Parathyroid adenoma (tissue), 2 donors: ENCODE data around the gene AP2A2.

Experiments
- H2AFZ ChIP-seq: fragments of 300-600 bp; sonication (generic); one replicate; pipeline ENCODE4 v1.7.0; 2017; ENCODE audit warnings: antibody characterized with exemption, mild to moderate bottlenecking
- H3K27ac ChIP-seq: fragments of 300-600 bp; sonication (generic); one replicate; pipeline ENCODE4 v1.7.0; 2017
- H3K27me3 ChIP-seq: fragments of 300-600 bp; sonication (generic); one replicate; pipeline ENCODE4 v1.7.0; 2017; ENCODE audit warnings: low read length; ENCODE audit not compliant: control insufficient read depth, insufficient read depth
- H3K36me3 ChIP-seq: fragments of 300-600 bp; sonication (generic); one replicate; pipeline ENCODE4 v1.7.0; 2017; ENCODE audit warnings: low read length; ENCODE audit not compliant: control insufficient read depth, insufficient read depth
- H3K4me1 ChIP-seq: fragments of 300-600 bp; sonication (generic); one replicate; pipeline ENCODE4 v1.7.0; 2017; ENCODE audit warnings: control low read depth
- H3K4me2 ChIP-seq: fragments of 300-600 bp; sonication (generic); one replicate; pipeline ENCODE4 v1.7.0; 2017; ENCODE audit warnings: low read length
- H3K4me3 ChIP-seq: fragments of 300-600 bp; sonication (generic); one replicate; pipeline ENCODE4 v1.7.0; 2017; ENCODE audit warnings: low read depth, low read length
- H3K79me2 ChIP-seq: fragments of 300-600 bp; sonication (generic); one replicate; pipeline ENCODE4 v1.7.0; 2017; ENCODE audit warnings: control low read depth
- H3K9ac ChIP-seq: fragments of 300-600 bp; sonication (generic); one replicate; pipeline ENCODE4 v1.7.0; 2017; ENCODE audit warnings: mild to moderate bottlenecking
- H3K9me3 ChIP-seq: fragments of 300-600 bp; sonication (generic); one replicate; pipeline ENCODE4 v1.7.0; 2017; ENCODE audit warnings: low read length; ENCODE audit not compliant: control insufficient read depth
- TF ChIP-seq, protein P1 (sequence below): fragments of 300-600 bp; sonication (generic); IDR thresholded peaks from one replicate; pipeline ENCODE4 v1.7.0; 2017; ENCODE audit warnings: antibody characterized with exemption, mild to moderate bottlenecking
- donor health status: primary hyperparathyroidism.

The AP2A2 gene

DNA sequence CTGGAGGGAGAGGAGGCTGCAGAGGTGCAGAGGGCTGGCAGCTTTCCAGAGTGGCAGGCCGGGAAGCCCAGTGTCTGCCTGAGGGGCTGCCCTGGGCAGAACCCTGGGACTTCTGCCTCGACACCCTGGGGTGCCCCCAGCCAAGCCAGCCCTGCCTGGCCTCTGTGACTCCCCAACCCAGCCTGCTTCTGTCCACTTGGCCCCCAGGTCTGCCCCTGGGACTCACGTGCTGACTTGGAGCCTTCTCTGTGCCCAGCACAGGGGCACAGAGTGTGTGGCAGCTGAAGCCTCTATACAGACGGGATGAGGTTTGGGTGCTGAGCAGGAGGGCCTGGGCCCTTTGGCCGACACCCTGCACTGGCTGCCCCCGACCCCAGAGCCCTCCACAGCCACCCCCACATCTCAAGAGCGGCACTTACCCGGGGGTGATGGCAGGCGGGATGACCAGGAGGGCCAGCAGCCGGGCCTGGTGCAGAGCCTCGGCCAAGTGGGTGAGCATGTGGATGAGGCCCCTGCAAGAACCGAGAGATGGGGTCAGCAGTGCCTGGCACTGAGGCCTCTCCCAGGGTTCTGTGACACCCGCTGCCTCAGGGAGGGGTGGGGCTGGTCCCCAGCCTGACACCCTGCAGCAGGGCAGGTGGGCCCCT lies 32.5 kb upstream of the AP2A2 start:
- TF ChIP-seq, protein P1, sequence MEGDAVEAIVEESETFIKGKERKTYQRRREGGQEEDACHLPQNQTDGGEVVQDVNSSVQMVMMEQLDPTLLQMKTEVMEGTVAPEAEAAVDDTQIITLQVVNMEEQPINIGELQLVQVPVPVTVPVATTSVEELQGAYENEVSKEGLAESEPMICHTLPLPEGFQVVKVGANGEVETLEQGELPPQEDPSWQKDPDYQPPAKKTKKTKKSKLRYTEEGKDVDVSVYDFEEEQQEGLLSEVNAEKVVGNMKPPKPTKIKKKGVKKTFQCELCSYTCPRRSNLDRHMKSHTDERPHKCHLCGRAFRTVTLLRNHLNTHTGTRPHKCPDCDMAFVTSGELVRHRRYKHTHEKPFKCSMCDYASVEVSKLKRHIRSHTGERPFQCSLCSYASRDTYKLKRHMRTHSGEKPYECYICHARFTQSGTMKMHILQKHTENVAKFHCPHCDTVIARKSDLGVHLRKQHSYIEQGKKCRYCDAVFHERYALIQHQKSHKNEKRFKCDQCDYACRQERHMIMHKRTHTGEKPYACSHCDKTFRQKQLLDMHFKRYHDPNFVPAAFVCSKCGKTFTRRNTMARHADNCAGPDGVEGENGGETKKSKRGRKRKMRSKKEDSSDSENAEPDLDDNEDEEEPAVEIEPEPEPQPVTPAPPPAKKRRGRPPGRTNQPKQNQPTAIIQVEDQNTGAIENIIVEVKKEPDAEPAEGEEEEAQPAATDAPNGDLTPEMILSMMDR, result no peak

GRCh38 chr11:894575-895201 lies 31.0 kb upstream of the AP2A2 start:
- Histone ChIP-seq H3K9me3 (no peaks in the 10 kb centered on the region), H3K9ac (no peak overlapping the region), H3K27me3 (no peaks in the 10 kb centered on the region), H3K4me2 (no peak overlapping the region), H3K79me2 (no peaks in the 10 kb centered on the region), H3K4me3 (no peak overlapping the region), H3K27ac (no peak overlapping the region), H3K4me1 (no peaks in the 10 kb centered on the region), H2AFZ (no peak overlapping the region), H3K36me3 (no peaks in the 10 kb centered on the region)
- TF ChIP-seq, protein P1, result no peak

More for the DNA sequence above, 32.5 kb upstream of the AP2A2 start:
- no peak overlapping the region for H3K9ac ChIP-seq
- no peaks in the 10 kb centered on the region for H3K79me2 ChIP-seq
- H3K4me3 ChIP-seq, result no peak overlapping the region
- H3K9me3 ChIP-seq, result no peaks in the 10 kb centered on the region
- H3K4me2 ChIP-seq, result no peak overlapping the region
- H3K27ac ChIP-seq, result no peak overlapping the region
- H3K27me3 ChIP-seq, result no peaks in the 10 kb centered on the region
- no peaks in the 10 kb centered on the region for H3K36me3 ChIP-seq
- no peak overlapping the region for H2AFZ ChIP-seq
- no peaks in the 10 kb centered on the region for H3K4me1 ChIP-seq

DNA sequence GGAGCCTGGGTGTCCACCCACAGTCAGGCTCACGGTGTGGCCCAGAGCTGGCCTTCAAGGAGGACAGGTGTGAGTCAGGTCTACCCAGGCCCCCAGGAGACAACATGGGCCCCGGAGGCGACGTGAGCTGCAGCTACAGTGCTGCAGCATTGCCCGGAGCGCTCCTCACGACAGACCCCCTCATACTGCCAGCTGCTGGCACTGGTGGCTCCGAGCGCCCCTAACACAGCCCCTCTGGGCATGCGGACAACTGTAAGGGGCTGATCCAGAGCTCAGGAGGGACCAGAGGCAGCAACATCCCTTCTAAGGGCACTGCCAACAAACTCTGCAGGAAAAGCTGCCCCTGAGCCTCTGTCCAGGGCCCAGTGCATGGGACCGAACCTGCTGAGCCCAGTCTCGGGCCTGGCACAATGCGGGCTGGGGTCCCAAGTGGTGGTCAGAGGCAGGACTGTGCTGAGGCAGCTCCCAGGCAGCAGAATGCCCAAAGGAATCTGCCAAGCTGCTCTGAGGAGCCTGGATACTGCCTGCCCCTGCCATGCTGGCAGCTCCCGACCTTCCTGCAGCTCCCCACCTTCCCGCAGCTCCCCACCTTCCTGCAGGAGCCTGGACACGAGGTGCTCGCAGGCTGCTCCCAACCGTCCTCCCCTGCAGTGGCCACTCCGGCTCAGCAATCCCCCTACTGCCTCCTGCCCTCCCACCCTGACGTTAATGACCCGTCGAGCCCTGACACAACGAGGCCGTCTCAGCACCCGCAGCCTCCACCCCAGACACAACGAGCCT lies 30.1 kb upstream of the AP2A2 start:
- Histone ChIP-seq H2AFZ (no peak overlapping the region), H3K4me1 (no peaks in the 10 kb centered on the region), H3K79me2 (no peaks in the 10 kb centered on the region), H3K27me3 (no peaks in the 10 kb centered on the region), H3K9ac (no peak overlapping the region), H3K27ac (no peak overlapping the region), H3K36me3 (no peaks in the 10 kb centered on the region), H3K9me3 (no peaks in the 10 kb centered on the region), H3K4me2 (no peak overlapping the region), H3K4me3 (no peak overlapping the region)
- TF ChIP-seq, protein P1, result no peak

DNA sequence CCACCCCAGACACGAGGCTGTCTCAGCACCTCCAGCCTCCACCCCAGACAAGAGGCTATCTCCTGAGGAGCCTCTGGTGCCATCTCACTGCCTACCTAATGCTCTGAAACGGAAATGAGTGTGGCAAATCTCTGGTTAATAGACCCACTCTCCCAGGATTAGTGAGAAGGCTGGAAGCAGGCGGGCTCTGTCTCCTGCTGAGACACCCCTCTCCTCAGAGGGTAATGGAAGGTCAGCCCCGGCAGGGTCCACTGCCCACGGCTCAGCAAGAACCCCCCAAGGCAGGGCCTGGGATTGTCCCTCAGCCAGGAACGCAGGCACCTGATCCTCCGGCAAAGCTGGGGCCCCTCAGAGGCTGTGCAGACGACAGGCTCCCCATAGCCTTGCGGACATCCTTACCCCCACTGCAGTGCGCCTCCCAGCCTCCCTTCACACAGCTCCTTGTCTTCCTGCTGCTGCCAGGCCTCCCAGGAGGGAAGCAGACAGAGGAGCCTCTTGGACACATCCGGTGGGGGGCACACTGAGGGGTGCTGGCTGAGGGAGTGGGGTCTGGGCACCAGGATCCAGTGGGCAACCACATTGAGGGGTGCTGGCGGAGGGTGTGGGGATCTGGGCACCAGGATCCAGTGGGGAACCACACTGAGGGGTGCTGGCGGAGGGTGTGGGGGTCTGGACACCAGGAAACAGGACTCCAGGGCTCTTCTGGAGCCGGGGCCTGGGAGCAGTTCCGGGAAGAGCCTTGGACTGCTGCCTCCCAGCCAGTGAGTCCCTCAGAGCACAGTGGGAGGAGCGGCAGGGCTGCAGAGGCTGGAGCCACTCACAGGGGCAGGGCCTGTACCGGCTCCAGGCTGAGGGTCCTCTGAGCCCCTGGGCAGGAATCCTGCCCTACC lies 28.2 kb upstream of the AP2A2 start:
- Histone ChIP-seq H3K4me2 (no peak overlapping the region), H3K36me3 (no peaks in the 10 kb centered on the region), H3K4me3 (no peak overlapping the region), H3K4me1 (no peaks in the 10 kb centered on the region), H3K27me3 (no peaks in the 10 kb centered on the region), H3K27ac (no peak overlapping the region), H3K9ac (no peak overlapping the region), H3K79me2 (no peaks in the 10 kb centered on the region), H2AFZ (no peak overlapping the region), H3K9me3 (no peaks in the 10 kb centered on the region)
- TF ChIP-seq, protein P1, result no peak
